Myometrial cell (primary cell): ENCODE data around the gene HNRNPC. TPM values are rescaled to one million over a fixed set of nuclear protein-coding genes. Genes with fewer than 3 reads are reported as not detected.

ENCODE experiments used
- total RNA-seq: library from RNA; depleted of rRNA; stranded (reverse); fragments of >200 nt; gene quantifications from 2 replicates; pipeline ENCODE4 v1.2.3, GENCODE V29; 2015

HNRNPC gene
- 976 and 1,073 TPM in 2 replicates for total RNA-seq

GRCh38 chr14:21269252-21270046 lies at the start of gene HNRNPC:
HNRNPC (minus strand) TSS chr14:21269442; CDS start chr14:21234193, 35,249 bp downstream.

DNA sequence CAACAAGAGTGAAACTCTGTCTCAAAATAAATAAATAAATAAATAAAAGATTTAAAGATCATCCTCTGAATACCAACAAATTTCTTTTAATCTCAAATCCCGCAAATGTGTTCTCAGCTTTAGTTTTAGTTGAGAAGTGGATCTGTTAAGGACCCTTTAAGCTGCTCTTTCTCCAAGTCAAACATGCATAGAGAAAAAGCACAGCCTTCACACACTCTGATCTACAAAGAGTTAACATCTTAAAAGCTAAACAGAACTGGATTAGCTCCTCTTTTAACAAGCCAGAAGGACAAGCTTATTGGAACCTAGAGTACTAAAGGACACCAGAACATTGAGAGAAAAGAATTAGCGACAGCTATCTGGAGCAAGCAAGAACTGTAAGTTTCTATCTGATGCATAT lies 10.5 kb upstream of the HNRNPC start, which contains the start of gene RPGRIP1:
Gene RPGRIP1 (plus strand): TSS at position 301 of the 400 bp plus-strand sequence. CDS start 7,894 bp downstream, outside the sequence.

Other genes starting within 250 kb of the HNRNPC start
- 0.18 TPM in 1 of 2 replicates, not detected in the other for gene NDRG2, start 244.4 kb downstream of the HNRNPC start, total RNA-seq
- gene TPPP2, start 239.2 kb downstream of the HNRNPC start, total RNA-seq, result not detected in 2 replicates
- gene RNASE13, start 234.6 kb downstream of the HNRNPC start, total RNA-seq, result not detected in 2 replicates
- gene RNASE7, start 227.1 kb downstream of the HNRNPC start, total RNA-seq, result not detected in 2 replicates
- not detected in 2 replicates for gene RNASE8, start 211.6 kb downstream of the HNRNPC start, total RNA-seq
- gene ARHGEF40, start 199.1 kb downstream of the HNRNPC start, total RNA-seq, result 20.9 and 30.8 TPM in 2 replicates
- gene ZNF219, start 170.8 kb downstream of the HNRNPC start, total RNA-seq, result 0.29 and 1.1 TPM in 2 replicates
- not detected in 2 replicates for gene TMEM253, start 168.4 kb downstream of the HNRNPC start, total RNA-seq
- gene OR5AU1, start 113.4 kb downstream of the HNRNPC start, total RNA-seq, result not detected in 2 replicates
- not detected in 2 replicates for gene RPGRIP1, start 10.6 kb upstream of the HNRNPC start, total RNA-seq
- 55.6 and 62.3 TPM in 2 replicates for gene SUPT16H, start 114.6 kb upstream of the HNRNPC start, total RNA-seq
- 34.0 and 38.8 TPM in 2 replicates for gene CHD8, start 186.7 kb upstream of the HNRNPC start, total RNA-seq
- 21.4 and 39.2 TPM in 2 replicates for gene RAB2B, start 207.5 kb upstream of the HNRNPC start, total RNA-seq
- 18.7 and 29.4 TPM in 2 replicates for gene TOX4, start 207.8 kb upstream of the HNRNPC start, total RNA-seq
- gene METTL3, start 241.9 kb upstream of the HNRNPC start, total RNA-seq, result 49.4 and 51.6 TPM in 2 replicates